ENCODE results near the gene PLEK2.

DNA sequence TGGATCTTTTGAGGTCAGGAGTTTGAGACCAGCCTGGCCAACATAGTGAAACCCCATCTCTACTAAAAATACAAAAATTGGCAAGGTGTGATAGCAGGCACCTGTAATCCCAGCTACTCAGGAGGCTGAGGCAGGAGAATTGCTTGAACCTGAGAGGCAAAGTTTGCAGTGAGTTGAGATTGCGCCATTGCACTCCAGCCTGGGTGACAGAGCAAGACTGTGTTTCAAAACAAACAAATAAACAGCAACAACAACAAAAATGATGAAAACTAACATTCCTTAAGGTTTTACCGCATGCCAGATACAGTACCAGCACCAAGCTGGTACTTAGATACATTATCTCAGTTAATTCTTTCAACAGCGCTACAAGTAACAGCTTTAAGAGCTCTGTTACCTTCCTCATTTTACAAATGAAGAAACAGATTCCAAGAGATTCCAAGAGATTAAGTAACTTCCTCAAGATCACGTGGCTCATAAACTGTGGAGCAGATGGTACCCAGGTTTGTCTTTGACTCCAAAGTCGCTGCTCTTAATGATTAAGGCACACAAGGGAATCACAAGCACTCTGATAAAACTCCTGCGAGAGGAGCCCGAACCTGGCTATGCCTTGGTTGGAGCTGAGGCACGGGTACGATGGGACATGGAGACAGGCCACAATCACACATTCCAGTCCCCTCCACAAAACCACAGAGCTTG is 17.7 kb upstream of the PLEK2 start:
- TF ChIP-seq, protein P1, sequence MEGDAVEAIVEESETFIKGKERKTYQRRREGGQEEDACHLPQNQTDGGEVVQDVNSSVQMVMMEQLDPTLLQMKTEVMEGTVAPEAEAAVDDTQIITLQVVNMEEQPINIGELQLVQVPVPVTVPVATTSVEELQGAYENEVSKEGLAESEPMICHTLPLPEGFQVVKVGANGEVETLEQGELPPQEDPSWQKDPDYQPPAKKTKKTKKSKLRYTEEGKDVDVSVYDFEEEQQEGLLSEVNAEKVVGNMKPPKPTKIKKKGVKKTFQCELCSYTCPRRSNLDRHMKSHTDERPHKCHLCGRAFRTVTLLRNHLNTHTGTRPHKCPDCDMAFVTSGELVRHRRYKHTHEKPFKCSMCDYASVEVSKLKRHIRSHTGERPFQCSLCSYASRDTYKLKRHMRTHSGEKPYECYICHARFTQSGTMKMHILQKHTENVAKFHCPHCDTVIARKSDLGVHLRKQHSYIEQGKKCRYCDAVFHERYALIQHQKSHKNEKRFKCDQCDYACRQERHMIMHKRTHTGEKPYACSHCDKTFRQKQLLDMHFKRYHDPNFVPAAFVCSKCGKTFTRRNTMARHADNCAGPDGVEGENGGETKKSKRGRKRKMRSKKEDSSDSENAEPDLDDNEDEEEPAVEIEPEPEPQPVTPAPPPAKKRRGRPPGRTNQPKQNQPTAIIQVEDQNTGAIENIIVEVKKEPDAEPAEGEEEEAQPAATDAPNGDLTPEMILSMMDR (IDR thresholded peaks at IDR 0.05), result no peak
- no peak for TF ChIP-seq POLR2A (IDR thresholded peaks at IDR 0.05)

All from prostate gland (tissue), 2 donors.